Caco-2 (cell line): ENCODE data around the gene NUDT7. TPM values are rescaled to one million over a fixed set of nuclear protein-coding genes. Genes with fewer than 3 reads are reported as not detected.

Experiments
- Bru-seq: library from RNA; stranded (reverse); fragments of 400-500 nt; gene quantifications from one replicate; lab custom pipeline; 2021; lab: Mats Ljungman, UMichigan
- BruChase-seq, 2 experiments: library from RNA; stranded (reverse); fragments of 400-500 nt; gene quantifications; one replicate each; lab custom pipeline; 2021; lab: Mats Ljungman, UMichigan
- BruUV-seq: library from RNA; stranded (reverse); fragments of 400-500 nt; replicated peaks from 2 replicates; lab custom pipeline; 2021; lab: Mats Ljungman, UMichigan
- CTCF ChIA-PET: fragments of 300-600 bp; sonication (Branson Sonifier 250); formaldehyde crosslinking; loops from one replicate; lab custom pipeline; 2022; ENCODE audit warnings: antibody characterized with exemption; lab: Charles Lee
- POLR2A ChIA-PET: fragments of 300-600 bp; sonication (Branson Sonifier 250); formaldehyde crosslinking; loops from one replicate; lab custom pipeline; 2022; ENCODE audit warnings: antibody characterized with exemption; lab: Charles Lee
- DNase-seq, 2 experiments: peaks; one replicate each; pipeline versions ENCODE4 v3.0.0 to v3.0.0-alpha.2; 2020 to 2022
- H3K27me3 ChIP-seq: replicated peaks from 2 replicates; pipeline ENCODE4 v1.6.0; 2011; ENCODE audit warnings: low read length; ENCODE audit not compliant: control insufficient read depth, insufficient read depth
- H3K36me3 ChIP-seq: 2 replicates; pipeline ENCODE4 v1.5.1; 2011; ENCODE audit warnings: low read length; ENCODE audit not compliant: control insufficient read depth, insufficient read depth
- H3K4me1 ChIP-seq: fragments of 250-450 bp; sonication (Bioruptor Pico); 2 replicates; pipeline ENCODE4 v1.5.1; 2020; ENCODE audit warnings: mild to moderate bottlenecking
- H3K4me3 ChIP-seq: 2 replicates; pipeline ENCODE4 v1.5.1; 2011; ENCODE audit warnings: low read depth, mild to moderate bottlenecking, control low read depth, low read length
- H3K9me3 ChIP-seq: fragments of 250-450 bp; sonication (Bioruptor Pico); 2 replicates; pipeline ENCODE4 v1.5.1; 2020; ENCODE audit warnings: mild to moderate bottlenecking, moderate library complexity
- H3K27ac Mint-ChIP-seq: one replicate; pipeline ENCODE4 v1.8.0; 2022; ENCODE audit warnings: mixed read lengths; ENCODE audit not compliant: unreplicated experiment
- H3K27me3 Mint-ChIP-seq: one replicate; pipeline ENCODE4 v1.8.0; 2022; ENCODE audit warnings: mixed read lengths; ENCODE audit not compliant: insufficient read depth, unreplicated experiment
- H3K36me3 Mint-ChIP-seq: one replicate; pipeline ENCODE4 v1.8.0; 2022; ENCODE audit warnings: mild to moderate bottlenecking, mixed read lengths; ENCODE audit not compliant: insufficient read depth, unreplicated experiment
- H3K4me1 Mint-ChIP-seq: one replicate; pipeline ENCODE4 v1.8.0; 2022; ENCODE audit warnings: low read depth, mixed read lengths; ENCODE audit not compliant: unreplicated experiment
- H3K4me3 Mint-ChIP-seq: one replicate; pipeline ENCODE4 v1.8.0; 2022; ENCODE audit warnings: mild to moderate bottlenecking, moderate library complexity, mixed read lengths; ENCODE audit not compliant: unreplicated experiment
- H3K9me3 Mint-ChIP-seq: one replicate; pipeline ENCODE4 v1.8.0; 2022; ENCODE audit warnings: mixed read lengths; ENCODE audit not compliant: unreplicated experiment
- intact Hi-C: fragments of 100-400 bp; cut with micrococcal nuclease; formaldehyde crosslinking; loops from one replicate; pipeline ENCODE4 v1.10.0; 2022; ENCODE audit not compliant: unreplicated experiment
- long read RNA-seq: library from polyadenylated mRNA; stranded (forward); transcript quantifications from one replicate; pipeline ENCODE4 v2.0.0, GENCODE V29; 2022
- total RNA-seq: library from RNA; stranded (reverse); gene quantifications from 2 replicates; pipeline ENCODE4 v1.2.3, GENCODE V29; 2022
- TF ChIP-seq, protein P1 (sequence below), 2 experiments: fragments of 200-600 bp in 1 of 2; IDR thresholded peaks; 1 replicate in 1 of 2; 2 replicates in 1 of 2; pipeline versions ENCODE4 v1.5.1 to v1.8.0; 2011 to 2022; ENCODE audit warnings: antibody characterized with exemption in 1 of 2, control low read depth in 1 of 2, inconsistent platforms in 1 of 2, low read depth in 1 of 2, low read length in 1 of 2, mild to moderate bottlenecking in 1 of 2, moderate library complexity in 1 of 2; ENCODE audit not compliant: insufficient read depth in 1 of 2, severe bottlenecking in 1 of 2, unreplicated experiment in 1 of 2

Gene NUDT7
- total RNA-seq (4.3 and 6.9 TPM in 2 replicates), Bru-seq, nascent RNA (percentile 44 among the genes with signal in this experiment), BruChase-seq, experiment 1, labeled RNA remaining after a 2-hour chase (percentile 35 among the genes with signal in this experiment), BruChase-seq, experiment 2, labeled RNA remaining after a 6-hour chase (percentile 37 among the genes with signal in this experiment)
- long read RNA-seq, partial matches to known transcripts = 0 of 5 reads
- long read RNA-seq, other reads (novel, unspliced or antisense) = 1 of 5 reads

DNA sequence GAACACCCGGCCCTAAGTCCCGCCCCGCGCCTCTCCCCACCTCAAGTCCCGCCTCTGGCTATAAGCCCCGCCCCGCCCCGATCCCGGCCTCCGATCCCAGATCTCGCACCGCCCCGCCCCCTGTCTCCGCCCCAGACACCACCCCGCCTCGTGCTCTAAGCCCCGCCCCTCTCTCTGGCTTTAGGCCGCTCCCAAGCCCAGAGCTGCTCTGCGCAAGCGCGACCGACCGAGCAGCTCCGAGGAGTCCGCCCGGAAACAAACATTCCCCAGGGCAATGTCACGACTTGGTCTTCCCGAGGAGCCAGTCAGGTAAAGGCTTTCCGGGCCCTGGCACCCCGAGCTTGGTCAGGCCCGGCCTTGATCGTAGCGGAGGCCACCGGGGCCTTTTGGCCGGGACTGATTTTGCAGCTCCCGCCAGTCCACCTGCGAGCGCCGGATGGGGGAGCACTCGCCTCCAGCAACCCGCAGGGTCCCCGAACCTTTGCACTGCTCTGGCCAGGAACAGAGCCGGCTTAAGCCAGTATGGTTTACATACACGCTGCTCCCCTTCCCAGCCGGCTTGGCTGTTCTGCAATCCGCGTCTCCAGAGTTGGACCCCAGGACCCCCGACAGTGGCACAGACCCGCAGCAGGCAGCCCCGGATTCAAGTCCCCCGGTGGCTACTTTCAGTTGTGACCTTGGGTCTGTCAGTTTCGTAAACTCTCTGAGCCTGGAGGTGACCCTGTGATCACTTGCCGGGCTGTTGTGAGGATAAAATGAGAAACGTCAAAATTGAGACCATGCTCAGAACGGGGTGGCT is at the start of gene NUDT7:
NUDT7 (plus strand) TSS at position 206 of the 799 bp plus-strand sequence; CDS start at position 275, 69 bp downstream.
- H3K4me3 ChIP-seq = peak within 1 kb of the TSS; percentile 55
- Mint-ChIP-seq H3K4me1 (peaks cover 7% of the 10 kb centered on the region), H3K36me3 (no peaks in the 10 kb centered on the region), H3K27ac (peak within 1 kb of the TSS; percentile 71), H3K27me3 (no peaks in the 10 kb centered on the region), H3K4me3 (peak within 1 kb of the TSS; percentile 70), H3K9me3 (no peaks in the 10 kb centered on the region)
- POLR2A ChIA-PET = interaction anchor here (0.6 kb wide), 1 partner anchor 59 kb away, joined by 5 read pairs; no protein-coding TSS in a partner anchor
- BruUV-seq = no TSS peak
- peak; percentile 99 for DNase-seq
- TF ChIP-seq, protein P1, sequence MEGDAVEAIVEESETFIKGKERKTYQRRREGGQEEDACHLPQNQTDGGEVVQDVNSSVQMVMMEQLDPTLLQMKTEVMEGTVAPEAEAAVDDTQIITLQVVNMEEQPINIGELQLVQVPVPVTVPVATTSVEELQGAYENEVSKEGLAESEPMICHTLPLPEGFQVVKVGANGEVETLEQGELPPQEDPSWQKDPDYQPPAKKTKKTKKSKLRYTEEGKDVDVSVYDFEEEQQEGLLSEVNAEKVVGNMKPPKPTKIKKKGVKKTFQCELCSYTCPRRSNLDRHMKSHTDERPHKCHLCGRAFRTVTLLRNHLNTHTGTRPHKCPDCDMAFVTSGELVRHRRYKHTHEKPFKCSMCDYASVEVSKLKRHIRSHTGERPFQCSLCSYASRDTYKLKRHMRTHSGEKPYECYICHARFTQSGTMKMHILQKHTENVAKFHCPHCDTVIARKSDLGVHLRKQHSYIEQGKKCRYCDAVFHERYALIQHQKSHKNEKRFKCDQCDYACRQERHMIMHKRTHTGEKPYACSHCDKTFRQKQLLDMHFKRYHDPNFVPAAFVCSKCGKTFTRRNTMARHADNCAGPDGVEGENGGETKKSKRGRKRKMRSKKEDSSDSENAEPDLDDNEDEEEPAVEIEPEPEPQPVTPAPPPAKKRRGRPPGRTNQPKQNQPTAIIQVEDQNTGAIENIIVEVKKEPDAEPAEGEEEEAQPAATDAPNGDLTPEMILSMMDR (IDR thresholded peaks at IDR 0.05; ENCODE audit: insufficient read depth in 1 of 2, low read depth in 1 of 2, low read length in 1 of 2, severe bottlenecking in 1 of 2, unreplicated experiment in 1 of 2) = peak in 1 of 2 experiments; percentile 44
- H3K4me1 ChIP-seq = no peaks in the 10 kb centered on the region; the same call in 1 of the 2 replicates
- CTCF ChIA-PET = interaction anchor here (0.6 to 0.9 kb wide), 6 partner anchors 14 to 556 kb away, joined by 3 to 7 read pairs (median 4); no protein-coding TSS in a partner anchor
- H3K36me3 ChIP-seq = no peaks in the 10 kb centered on the region
- intact Hi-C loops = loop anchor here (1.0 to 2.0 kb wide), 3 partner anchors 26 to 376 kb away; partner anchors contain the start of genes VAT1L and WWOX
- no peaks in the 10 kb centered on the region for H3K9me3 ChIP-seq
- no peaks in the 10 kb centered on the region for H3K27me3 ChIP-seq

DNA sequence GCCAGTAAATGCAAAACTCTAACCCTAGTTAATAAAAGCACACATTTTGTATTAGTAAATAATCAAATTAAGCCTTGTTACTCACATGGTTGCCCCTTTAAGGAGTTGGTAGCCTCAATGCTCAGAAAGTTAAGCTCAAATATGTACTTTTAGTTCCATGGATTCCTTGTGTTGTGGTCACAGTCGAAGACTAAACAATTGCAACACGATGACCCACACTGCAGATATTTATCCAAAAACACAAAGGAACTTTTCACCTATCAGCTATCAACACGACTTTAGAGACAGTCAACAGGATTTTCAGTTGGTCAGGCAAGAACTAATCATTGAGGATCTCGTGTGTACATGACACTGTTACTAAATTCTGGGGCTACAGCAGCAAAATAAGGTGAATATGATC is 47.4 kb upstream of the NUDT7 start:
- intact Hi-C loops = loop anchor here (1.0 to 5.0 kb wide), 7 partner anchors 87 to 419 kb away; no protein-coding TSS in a partner anchor
- H3K27me3 ChIP-seq = no peaks in the 10 kb centered on the region; the same call in 1 of the 2 replicates
- ChIA-PET CTCF (interaction anchor here (0.8 to 1.1 kb wide), 2 partner anchors 47 to 328 kb away, joined by 3 read pairs; partner anchors contain the start of gene NUDT7), POLR2A (no interaction called here)
- no peaks in the 10 kb centered on the region for H3K36me3 ChIP-seq
- TF ChIP-seq, protein P1 (IDR thresholded peaks at IDR 0.05; ENCODE audit: insufficient read depth in 1 of 2, low read depth in 1 of 2, low read length in 1 of 2, severe bottlenecking in 1 of 2, unreplicated experiment in 1 of 2) = no peak
- no peaks in the 10 kb centered on the region for H3K9me3 ChIP-seq
- H3K4me3 ChIP-seq = no peak overlapping the region
- Mint-ChIP-seq H3K27ac (no peak overlapping the region), H3K36me3 (no peaks in the 10 kb centered on the region), H3K4me1 (no peaks in the 10 kb centered on the region), H3K4me3 (no peak overlapping the region), H3K9me3 (no peaks in the 10 kb centered on the region), H3K27me3 (peaks cover 6% of the 10 kb centered on the region)
- H3K4me1 ChIP-seq = peaks cover 4% of the 10 kb centered on the region; the same call in 1 of the 2 replicates
- DNase-seq = no peak
- no TSS peak for BruUV-seq
